WTC11 (cell line): ENCODE results near the gene SPRED2. TPM values are rescaled to one million over a fixed set of nuclear protein-coding genes. Genes with fewer than 3 reads are reported as not detected.

Experiments
- ATAC-seq: fragments of 200-7000 bp; cut with Tn5 transposase; 2 replicates; pipeline ENCODE4 v1.10.0; 2021; ENCODE audit warnings: mild to moderate bottlenecking, moderate library complexity
- CTCF ChIA-PET: fragments of 300-600 bp; sonication (Branson Sonifier 250); formaldehyde crosslinking; loops from one replicate; lab custom pipeline; 2021; ENCODE audit warnings: antibody characterized with exemption; lab: Charles Lee
- POLR2A ChIA-PET: fragments of 350-600 bp; sonication (Branson Sonifier 250); formaldehyde crosslinking; loops from one replicate; lab custom pipeline; 2021; ENCODE audit warnings: antibody characterized with exemption; lab: Charles Lee
- DNase-seq: peaks from one replicate; pipeline ENCODE4 v3.0.0; 2021; ENCODE audit warnings: low spot score
- H3K27ac Mint-ChIP-seq: 2 replicates; pipeline ENCODE4 v1.8.0; 2021; ENCODE audit warnings: mixed read lengths
- H3K27me3 Mint-ChIP-seq: 2 replicates; pipeline ENCODE4 v1.8.0; 2021; ENCODE audit warnings: low read depth, mild to moderate bottlenecking, moderate library complexity, mixed read lengths
- H3K36me3 Mint-ChIP-seq: 2 replicates; pipeline ENCODE4 v1.8.0; 2021; ENCODE audit warnings: mixed read lengths
- H3K4me1 Mint-ChIP-seq: 2 replicates; pipeline ENCODE4 v1.8.0; 2022; ENCODE audit warnings: mixed read lengths
- H3K4me3 Mint-ChIP-seq: 2 replicates; pipeline ENCODE4 v1.8.0; 2021; ENCODE audit warnings: mild to moderate bottlenecking, moderate library complexity, mixed read lengths
- H3K9me3 Mint-ChIP-seq: 2 replicates; pipeline ENCODE4 v1.8.0; 2021; ENCODE audit warnings: mixed read lengths
- ARID4B ChIP-seq: sonication (generic); formaldehyde crosslinking; IDR thresholded peaks from 2 replicates; pipeline ENCODE4 v1.8.0; 2023; ENCODE audit warnings: missing genetic modification reagents, mild to moderate bottlenecking, borderline replicate concordance
- CBFB ChIP-seq: sonication (generic); formaldehyde crosslinking; IDR thresholded peaks from 2 replicates; pipeline ENCODE4 v1.8.1; 2022; ENCODE audit warnings: mild to moderate bottlenecking, low read depth, missing genetic modification reagents
- ELF4 ChIP-seq: sonication (generic); formaldehyde crosslinking; IDR thresholded peaks from 2 replicates; pipeline ENCODE4 v1.8.1; 2022; ENCODE audit warnings: low read depth, mild to moderate bottlenecking, moderate library complexity, missing genetic modification reagents
- ERG ChIP-seq: fragments of 250-450 bp; sonication (Bioruptor Pico); IDR thresholded peaks from 2 replicates; pipeline ENCODE4 v1.8.0; 2021; ENCODE audit warnings: mild to moderate bottlenecking
- FOXJ3 ChIP-seq: sonication (generic); formaldehyde crosslinking; IDR thresholded peaks from 2 replicates; pipeline ENCODE4 v1.9.0; 2021; ENCODE audit warnings: missing genetic modification reagents, mild to moderate bottlenecking, borderline replicate concordance
- GABPB1 ChIP-seq: sonication (generic); formaldehyde crosslinking; IDR thresholded peaks from 2 replicates; pipeline ENCODE4 v1.8.1; 2023; ENCODE audit warnings: mild to moderate bottlenecking, missing genetic modification reagents
- GRHL2 ChIP-seq: fragments of 250-450 bp; sonication (Bioruptor Pico); IDR thresholded peaks from 2 replicates; pipeline ENCODE4 v1.8.0; 2022; ENCODE audit warnings: mild to moderate bottlenecking, moderate library complexity; ENCODE audit not compliant: insufficient replicate concordance, severe bottlenecking
- IRF2 ChIP-seq: sonication (generic); formaldehyde crosslinking; IDR thresholded peaks from 2 replicates; pipeline ENCODE4 v1.8.0; 2022; ENCODE audit warnings: low read depth, missing genetic modification reagents, borderline replicate concordance
- NFYB ChIP-seq: sonication (generic); formaldehyde crosslinking; conservative IDR thresholded peaks from 2 replicates; pipeline ENCODE4 v1.8.0; 2022; ENCODE audit warnings: low read depth, missing genetic modification reagents
- SMAD3 ChIP-seq: sonication (generic); formaldehyde crosslinking; IDR thresholded peaks from 2 replicates; pipeline ENCODE4 v1.8.0; 2022; ENCODE audit warnings: missing genetic modification reagents, mild to moderate bottlenecking, borderline replicate concordance
- SP1 ChIP-seq: sonication (generic); formaldehyde crosslinking; conservative IDR thresholded peaks from 2 replicates; pipeline ENCODE4 v1.8.1; 2022; ENCODE audit warnings: missing genetic modification reagents
- TCF7 ChIP-seq: sonication (generic); formaldehyde crosslinking; IDR thresholded peaks from 2 replicates; pipeline ENCODE4 v1.8.0; 2022; ENCODE audit warnings: mild to moderate bottlenecking, low read depth, missing genetic modification reagents, moderate library complexity
- TEAD4 ChIP-seq: sonication (generic); formaldehyde crosslinking; IDR thresholded peaks from 2 replicates; pipeline ENCODE4 v1.8.0; 2022; ENCODE audit warnings: mild to moderate bottlenecking, missing genetic modification reagents
- TP53 ChIP-seq: sonication (generic); formaldehyde crosslinking; IDR thresholded peaks from 2 replicates; pipeline ENCODE4 v1.8.1; 2023; ENCODE audit warnings: mild to moderate bottlenecking, missing genetic modification reagents
- ZNF138 ChIP-seq: sonication (generic); formaldehyde crosslinking; conservative IDR thresholded peaks from 2 replicates; pipeline ENCODE4 v1.8.1; 2022; ENCODE audit warnings: mild to moderate bottlenecking, moderate library complexity, missing genetic modification reagents
- ZSCAN18 ChIP-seq: fragments of 250-450 bp; sonication (Bioruptor Pico); IDR thresholded peaks from 2 replicates; pipeline ENCODE4 v2.1.2; 2022; ENCODE audit warnings: mild to moderate bottlenecking, moderate library complexity
- total RNA-seq: library from RNA; stranded (reverse); gene quantifications from 3 replicates; pipeline ENCODE4 v1.2.3, GENCODE V29; 2021

SPRED2 gene
- total RNA-seq, 1 experiment from 2014 or later = 34.1 TPM

- Mint-ChIP-seq H3K4me3 (no peak overlapping the region), H3K4me1 (peaks cover 63% of the 10 kb centered on the region), H3K27me3 (no peaks in the 10 kb centered on the region), H3K9me3 (no peaks in the 10 kb centered on the region), H3K27ac (no peak overlapping the region), H3K36me3 (no peaks in the 10 kb centered on the region)
- ChIA-PET CTCF (interaction anchor here (1.0 to 1.2 kb wide), 2 partner anchors 16 to 18 kb away, joined by 3 to 4 read pairs; no protein-coding TSS in a partner anchor), POLR2A (interaction anchor here (0.6 kb wide), 1 partner anchor 224 kb away, joined by 4 read pairs; no protein-coding TSS in a partner anchor)
- no peak for TF ChIP-seq FOXJ3 (CRISPR knock-in tag)
- no peak for TF ChIP-seq TEAD4 (CRISPR knock-in tag)
- DNase-seq = no peak
- no peak for ATAC-seq
These were observed 63.9 kb downstream of the SPRED2 start for GRCh38 chr2:65368468-65368867.

- TF ChIP-seq ARID4B (CRISPR knock-in tag) = no peak
- peak; percentile 92 for TF ChIP-seq GABPB1 (CRISPR knock-in tag)
- Mint-ChIP-seq H3K36me3 (no peaks in the 10 kb centered on the region), H3K27me3 (no peaks in the 10 kb centered on the region), H3K9me3 (no peaks in the 10 kb centered on the region), H3K27ac (no peak overlapping the region), H3K4me1 (peaks cover 55% of the 10 kb centered on the region), H3K4me3 (no peak overlapping the region)
- DNase-seq = no peak
- ChIA-PET POLR2A (interaction anchor here (0.7 to 1.2 kb wide), 2 partner anchors 19 to 676 kb away, joined by 3 to 6 read pairs; no protein-coding TSS in a partner anchor), CTCF (interaction anchor here (1.0 to 1.2 kb wide), 2 partner anchors 15 to 17 kb away, joined by 3 to 4 read pairs; no protein-coding TSS in a partner anchor)
- ATAC-seq = peak; percentile 43
These were observed 64.9 kb downstream of the SPRED2 start for GRCh38 chr2:65367524-65367923.

- Mint-ChIP-seq H3K27ac (no peak overlapping the region), H3K4me1 (peaks cover 48% of the 10 kb centered on the region), H3K4me3 (no peak overlapping the region), H3K27me3 (no peaks in the 10 kb centered on the region), H3K9me3 (no peaks in the 10 kb centered on the region), H3K36me3 (no peaks in the 10 kb centered on the region)
- ChIA-PET CTCF (no interaction called here), POLR2A (interaction anchor here (1.2 kb wide), 1 partner anchor 20 kb away, joined by 6 read pairs; no protein-coding TSS in a partner anchor)
- TF ChIP-seq ELF4 (CRISPR knock-in tag) = no peak
- no peak for TF ChIP-seq ZSCAN18 (CRISPR knock-in tag)
- no peak for TF ChIP-seq TCF7 (CRISPR knock-in tag)
- ATAC-seq = no peak
- DNase-seq = no peak
These were observed 65.7 kb downstream of the SPRED2 start for GRCh38 chr2:65366595-65367125.

- no peaks in the 10 kb centered on the region for H3K9me3 Mint-ChIP-seq
- H3K27me3 Mint-ChIP-seq = no peaks in the 10 kb centered on the region
- CTCF ChIA-PET = no interaction called here
- ATAC-seq = no peak
- no peak for TF ChIP-seq SMAD3 (CRISPR knock-in tag)
- no peak for TF ChIP-seq ERG (CRISPR knock-in tag)
- TF ChIP-seq IRF2 = no peak
- no peak for TF ChIP-seq SP1 (CRISPR knock-in tag)
- no peak for TF ChIP-seq ZNF138 (CRISPR knock-in tag)
- TF ChIP-seq TP53 (CRISPR knock-in tag) = no peak
- TF ChIP-seq CBFB (CRISPR knock-in tag) = no peak
- no peak for TF ChIP-seq NFYB (CRISPR knock-in tag)
- TF ChIP-seq GRHL2 (CRISPR knock-in tag) = no peak
- TF ChIP-seq FOXJ3 (CRISPR knock-in tag) = no peak
- POLR2A ChIA-PET = interaction anchor here (0.6 kb wide), 1 partner anchor 91 kb away, joined by 3 read pairs; no protein-coding TSS in a partner anchor
- no peak overlapping the region for H3K4me3 Mint-ChIP-seq
- no peaks in the 10 kb centered on the region for H3K36me3 Mint-ChIP-seq
- H3K4me1 Mint-ChIP-seq = peaks cover 34% of the 10 kb centered on the region
- no peak overlapping the region for H3K27ac Mint-ChIP-seq
- DNase-seq = no peak
These were observed 67.2 kb downstream of the SPRED2 start for GRCh38 chr2:65364986-65365733.
